WTC11 (cell line): ENCODE results near the gene TMEM63B. TPM values are rescaled to one million over a fixed set of nuclear protein-coding genes. Genes with fewer than 3 reads are reported as not detected.

Experiments
- ATAC-seq: fragments of 200-7000 bp; cut with Tn5 transposase; 2 replicates; pipeline ENCODE4 v1.10.0; 2021; ENCODE audit warnings: mild to moderate bottlenecking, moderate library complexity
- CTCF ChIA-PET: fragments of 300-600 bp; sonication (Branson Sonifier 250); formaldehyde crosslinking; loops from one replicate; lab custom pipeline; 2021; ENCODE audit warnings: antibody characterized with exemption; lab: Charles Lee
- POLR2A ChIA-PET: fragments of 350-600 bp; sonication (Branson Sonifier 250); formaldehyde crosslinking; loops from one replicate; lab custom pipeline; 2021; ENCODE audit warnings: antibody characterized with exemption; lab: Charles Lee
- DNase-seq: peaks from one replicate; pipeline ENCODE4 v3.0.0; 2021; ENCODE audit warnings: low spot score
- H3K27ac Mint-ChIP-seq: 2 replicates; pipeline ENCODE4 v1.8.0; 2021; ENCODE audit warnings: mixed read lengths
- H3K27me3 Mint-ChIP-seq: 2 replicates; pipeline ENCODE4 v1.8.0; 2021; ENCODE audit warnings: low read depth, mild to moderate bottlenecking, moderate library complexity, mixed read lengths
- H3K36me3 Mint-ChIP-seq: 2 replicates; pipeline ENCODE4 v1.8.0; 2021; ENCODE audit warnings: mixed read lengths
- H3K4me1 Mint-ChIP-seq: 2 replicates; pipeline ENCODE4 v1.8.0; 2022; ENCODE audit warnings: mixed read lengths
- H3K4me3 Mint-ChIP-seq: 2 replicates; pipeline ENCODE4 v1.8.0; 2021; ENCODE audit warnings: mild to moderate bottlenecking, moderate library complexity, mixed read lengths
- H3K9me3 Mint-ChIP-seq: 2 replicates; pipeline ENCODE4 v1.8.0; 2021; ENCODE audit warnings: mixed read lengths
- CREB1 ChIP-seq: sonication (generic); formaldehyde crosslinking; IDR thresholded peaks from 2 replicates; pipeline ENCODE4 v1.8.0; 2023; ENCODE audit warnings: mild to moderate bottlenecking, missing genetic modification reagents
- CREM ChIP-seq: sonication (generic); formaldehyde crosslinking; IDR thresholded peaks from 2 replicates; pipeline ENCODE4 v1.8.1; 2022; ENCODE audit warnings: mild to moderate bottlenecking, missing genetic modification reagents, moderate library complexity
- ELF4 ChIP-seq: sonication (generic); formaldehyde crosslinking; IDR thresholded peaks from 2 replicates; pipeline ENCODE4 v1.8.1; 2022; ENCODE audit warnings: low read depth, mild to moderate bottlenecking, moderate library complexity, missing genetic modification reagents
- FOXJ3 ChIP-seq: sonication (generic); formaldehyde crosslinking; IDR thresholded peaks from 2 replicates; pipeline ENCODE4 v1.9.0; 2021; ENCODE audit warnings: missing genetic modification reagents, mild to moderate bottlenecking, borderline replicate concordance
- GRHL2 ChIP-seq: fragments of 250-450 bp; sonication (Bioruptor Pico); IDR thresholded peaks from 2 replicates; pipeline ENCODE4 v1.8.0; 2022; ENCODE audit warnings: mild to moderate bottlenecking, moderate library complexity; ENCODE audit not compliant: insufficient replicate concordance, severe bottlenecking
- GTF2I ChIP-seq: fragments of 250-450 bp; sonication (Bioruptor Pico); conservative IDR thresholded peaks from 2 replicates; pipeline ENCODE4 v1.4.0; 2021; ENCODE audit warnings: mild to moderate bottlenecking
- HMGA2 ChIP-seq: fragments of 250-450 bp; sonication (Bioruptor Pico); IDR thresholded peaks from 2 replicates; pipeline ENCODE4 v1.4.0; 2021; ENCODE audit warnings: mild to moderate bottlenecking, moderate library complexity
- JUN ChIP-seq: sonication (generic); formaldehyde crosslinking; IDR thresholded peaks from 2 replicates; pipeline ENCODE4 v1.8.0; 2023; ENCODE audit warnings: mild to moderate bottlenecking, missing genetic modification reagents
- KAT7 ChIP-seq: sonication (generic); formaldehyde crosslinking; IDR thresholded peaks from 2 replicates; pipeline ENCODE4 v1.8.1; 2023; ENCODE audit warnings: missing genetic modification reagents, mild to moderate bottlenecking, borderline replicate concordance
- SMAD4 ChIP-seq: sonication (generic); formaldehyde crosslinking; IDR thresholded peaks from 2 replicates; pipeline ENCODE4 v1.8.0; 2022; ENCODE audit warnings: mild to moderate bottlenecking, missing genetic modification reagents
- SP1 ChIP-seq: sonication (generic); formaldehyde crosslinking; conservative IDR thresholded peaks from 2 replicates; pipeline ENCODE4 v1.8.1; 2022; ENCODE audit warnings: missing genetic modification reagents
- ZBTB21 ChIP-seq: sonication (generic); formaldehyde crosslinking; IDR thresholded peaks from 2 replicates; pipeline ENCODE4 v1.8.1; 2023; ENCODE audit warnings: mild to moderate bottlenecking, missing genetic modification reagents, borderline replicate concordance
- total RNA-seq: library from RNA; stranded (reverse); gene quantifications from 3 replicates; pipeline ENCODE4 v1.2.3, GENCODE V29; 2021
- TF ChIP-seq, protein P1 (sequence below): sonication (generic); formaldehyde crosslinking; IDR thresholded peaks from 2 replicates; pipeline ENCODE4 v1.8.1; 2023; ENCODE audit warnings: mild to moderate bottlenecking, missing genetic modification reagents, moderate library complexity
- TF ChIP-seq, protein P2 (sequence below): sonication (generic); formaldehyde crosslinking; IDR thresholded peaks from 2 replicates; pipeline ENCODE4 v1.8.1; 2022; ENCODE audit warnings: low read depth, mild to moderate bottlenecking, moderate library complexity, missing genetic modification reagents, borderline replicate concordance
- TF ChIP-seq, protein P3 (sequence below): fragments of 250-450 bp; sonication (Bioruptor Pico); IDR thresholded peaks from 2 replicates; pipeline ENCODE4 v1.9.0; 2021; ENCODE audit warnings: mild to moderate bottlenecking
- TF ChIP-seq, protein P4 (sequence below): sonication (generic); formaldehyde crosslinking; IDR thresholded peaks from 2 replicates; pipeline ENCODE4 v1.8.0; 2023; ENCODE audit warnings: mild to moderate bottlenecking, missing genetic modification reagents
- TF ChIP-seq, protein P5 (sequence below): fragments of 250-450 bp; sonication (Bioruptor Pico); IDR thresholded peaks from 2 replicates; pipeline ENCODE4 v1.9.0; 2021; ENCODE audit warnings: moderate library complexity, mild to moderate bottlenecking, inconsistent platforms, borderline replicate concordance
- TF ChIP-seq, protein P6 (sequence below): fragments of 250-450 bp; sonication (Bioruptor Pico); IDR thresholded peaks from 2 replicates; pipeline ENCODE4 v1.9.0; 2021; ENCODE audit warnings: mild to moderate bottlenecking
- TF ChIP-seq, protein P7 (sequence below): sonication (generic); formaldehyde crosslinking; IDR thresholded peaks from 2 replicates; pipeline ENCODE4 v1.8.0; 2022; ENCODE audit warnings: mild to moderate bottlenecking, missing genetic modification reagents

The TMEM63B gene
- total RNA-seq, 1 experiment from 2014 or later: 72.8 TPM

DNA sequence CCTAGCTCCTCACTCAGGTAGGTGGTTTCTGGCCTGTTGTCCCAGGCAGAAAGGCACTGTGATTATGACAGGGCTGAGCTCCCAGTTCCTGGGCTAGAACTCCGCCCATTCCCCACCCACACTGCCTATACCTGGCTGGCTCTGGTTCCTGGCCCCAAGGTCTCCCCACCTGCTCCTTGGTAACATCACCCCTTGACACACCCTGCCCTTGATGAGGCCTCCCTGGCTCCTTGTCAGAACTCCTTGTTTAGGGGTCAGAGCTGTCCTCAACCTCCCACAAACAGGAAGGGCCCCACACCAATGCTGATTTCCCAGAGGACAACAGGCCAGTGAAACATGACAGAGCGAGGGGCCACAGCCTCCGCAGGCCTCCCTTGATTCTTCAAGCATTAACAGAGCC lies 73.8 kb downstream of the TMEM63B start:
- Mint-ChIP-seq H3K27me3 (no peaks in the 10 kb centered on the region; the same call in 1 of the 2 replicates), H3K4me1 (peaks cover 47% of the 10 kb centered on the region), H3K36me3 (no peaks in the 10 kb centered on the region), H3K27ac (peak overlapping the region; percentile 87), H3K9me3 (no peaks in the 10 kb centered on the region), H3K4me3 (no peak overlapping the region)
- ChIA-PET CTCF (interaction anchor here (0.6 to 3.5 kb wide), 9 partner anchors 9 to 122 kb away, joined by 3 to 28 read pairs (median 5); no protein-coding TSS in a partner anchor), POLR2A (interaction anchor here (0.6 to 1.3 kb wide), 4 partner anchors 18 to 45 kb away, joined by 3 to 5 read pairs (median 4); partner anchors contain the start of genes HSP90AB1 and SLC29A1)
- ATAC-seq: peak; percentile 41
- TF ChIP-seq CREM (CRISPR knock-in tag) (no peak), HMGA2 (CRISPR knock-in tag) (no peak), GTF2I (no peak), FOXJ3 (CRISPR knock-in tag) (no peak), JUN (CRISPR knock-in tag) (no peak), ZBTB21 (CRISPR knock-in tag) (no peak), SMAD4 (CRISPR knock-in tag) (no peak), KAT7 (CRISPR knock-in tag) (no peak), GRHL2 (CRISPR knock-in tag) (no peak), CREB1 (no peak), SP1 (no peak), ELF4 (CRISPR knock-in tag) (no peak)
- TF ChIP-seq, protein P1, sequence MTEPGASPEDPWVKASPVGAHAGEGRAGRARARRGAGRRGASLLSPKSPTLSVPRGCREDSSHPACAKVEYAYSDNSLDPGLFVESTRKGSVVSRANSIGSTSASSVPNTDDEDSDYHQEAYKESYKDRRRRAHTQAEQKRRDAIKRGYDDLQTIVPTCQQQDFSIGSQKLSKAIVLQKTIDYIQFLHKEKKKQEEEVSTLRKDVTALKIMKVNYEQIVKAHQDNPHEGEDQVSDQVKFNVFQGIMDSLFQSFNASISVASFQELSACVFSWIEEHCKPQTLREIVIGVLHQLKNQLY (CRISPR knock-in tag): no peak
- TF ChIP-seq, protein P2, sequence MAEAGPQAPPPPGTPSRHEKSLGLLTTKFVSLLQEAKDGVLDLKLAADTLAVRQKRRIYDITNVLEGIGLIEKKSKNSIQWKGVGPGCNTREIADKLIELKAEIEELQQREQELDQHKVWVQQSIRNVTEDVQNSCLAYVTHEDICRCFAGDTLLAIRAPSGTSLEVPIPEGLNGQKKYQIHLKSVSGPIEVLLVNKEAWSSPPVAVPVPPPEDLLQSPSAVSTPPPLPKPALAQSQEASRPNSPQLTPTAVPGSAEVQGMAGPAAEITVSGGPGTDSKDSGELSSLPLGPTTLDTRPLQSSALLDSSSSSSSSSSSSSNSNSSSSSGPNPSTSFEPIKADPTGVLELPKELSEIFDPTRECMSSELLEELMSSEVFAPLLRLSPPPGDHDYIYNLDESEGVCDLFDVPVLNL: no peak
- TF ChIP-seq, protein P3, sequence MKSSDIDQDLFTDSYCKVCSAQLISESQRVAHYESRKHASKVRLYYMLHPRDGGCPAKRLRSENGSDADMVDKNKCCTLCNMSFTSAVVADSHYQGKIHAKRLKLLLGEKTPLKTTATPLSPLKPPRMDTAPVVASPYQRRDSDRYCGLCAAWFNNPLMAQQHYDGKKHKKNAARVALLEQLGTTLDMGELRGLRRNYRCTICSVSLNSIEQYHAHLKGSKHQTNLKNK (CRISPR knock-in tag): no peak
- TF ChIP-seq, protein P4, sequence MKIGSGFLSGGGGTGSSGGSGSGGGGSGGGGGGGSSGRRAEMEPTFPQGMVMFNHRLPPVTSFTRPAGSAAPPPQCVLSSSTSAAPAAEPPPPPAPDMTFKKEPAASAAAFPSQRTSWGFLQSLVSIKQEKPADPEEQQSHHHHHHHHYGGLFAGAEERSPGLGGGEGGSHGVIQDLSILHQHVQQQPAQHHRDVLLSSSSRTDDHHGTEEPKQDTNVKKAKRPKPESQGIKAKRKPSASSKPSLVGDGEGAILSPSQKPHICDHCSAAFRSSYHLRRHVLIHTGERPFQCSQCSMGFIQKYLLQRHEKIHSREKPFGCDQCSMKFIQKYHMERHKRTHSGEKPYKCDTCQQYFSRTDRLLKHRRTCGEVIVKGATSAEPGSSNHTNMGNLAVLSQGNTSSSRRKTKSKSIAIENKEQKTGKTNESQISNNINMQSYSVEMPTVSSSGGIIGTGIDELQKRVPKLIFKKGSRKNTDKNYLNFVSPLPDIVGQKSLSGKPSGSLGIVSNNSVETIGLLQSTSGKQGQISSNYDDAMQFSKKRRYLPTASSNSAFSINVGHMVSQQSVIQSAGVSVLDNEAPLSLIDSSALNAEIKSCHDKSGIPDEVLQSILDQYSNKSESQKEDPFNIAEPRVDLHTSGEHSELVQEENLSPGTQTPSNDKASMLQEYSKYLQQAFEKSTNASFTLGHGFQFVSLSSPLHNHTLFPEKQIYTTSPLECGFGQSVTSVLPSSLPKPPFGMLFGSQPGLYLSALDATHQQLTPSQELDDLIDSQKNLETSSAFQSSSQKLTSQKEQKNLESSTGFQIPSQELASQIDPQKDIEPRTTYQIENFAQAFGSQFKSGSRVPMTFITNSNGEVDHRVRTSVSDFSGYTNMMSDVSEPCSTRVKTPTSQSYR: no peak
- TF ChIP-seq, protein P5, sequence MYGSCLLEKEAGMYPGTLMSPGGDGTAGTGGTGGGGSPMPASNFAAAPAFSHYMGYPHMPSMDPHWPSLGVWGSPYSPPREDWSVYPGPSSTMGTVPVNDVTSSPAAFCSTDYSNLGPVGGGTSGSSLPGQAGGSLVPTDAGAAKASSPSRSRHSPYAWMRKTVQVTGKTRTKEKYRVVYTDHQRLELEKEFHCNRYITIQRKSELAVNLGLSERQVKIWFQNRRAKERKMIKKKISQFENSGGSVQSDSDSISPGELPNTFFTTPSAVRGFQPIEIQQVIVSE: no peak
- TF ChIP-seq, protein P6, sequence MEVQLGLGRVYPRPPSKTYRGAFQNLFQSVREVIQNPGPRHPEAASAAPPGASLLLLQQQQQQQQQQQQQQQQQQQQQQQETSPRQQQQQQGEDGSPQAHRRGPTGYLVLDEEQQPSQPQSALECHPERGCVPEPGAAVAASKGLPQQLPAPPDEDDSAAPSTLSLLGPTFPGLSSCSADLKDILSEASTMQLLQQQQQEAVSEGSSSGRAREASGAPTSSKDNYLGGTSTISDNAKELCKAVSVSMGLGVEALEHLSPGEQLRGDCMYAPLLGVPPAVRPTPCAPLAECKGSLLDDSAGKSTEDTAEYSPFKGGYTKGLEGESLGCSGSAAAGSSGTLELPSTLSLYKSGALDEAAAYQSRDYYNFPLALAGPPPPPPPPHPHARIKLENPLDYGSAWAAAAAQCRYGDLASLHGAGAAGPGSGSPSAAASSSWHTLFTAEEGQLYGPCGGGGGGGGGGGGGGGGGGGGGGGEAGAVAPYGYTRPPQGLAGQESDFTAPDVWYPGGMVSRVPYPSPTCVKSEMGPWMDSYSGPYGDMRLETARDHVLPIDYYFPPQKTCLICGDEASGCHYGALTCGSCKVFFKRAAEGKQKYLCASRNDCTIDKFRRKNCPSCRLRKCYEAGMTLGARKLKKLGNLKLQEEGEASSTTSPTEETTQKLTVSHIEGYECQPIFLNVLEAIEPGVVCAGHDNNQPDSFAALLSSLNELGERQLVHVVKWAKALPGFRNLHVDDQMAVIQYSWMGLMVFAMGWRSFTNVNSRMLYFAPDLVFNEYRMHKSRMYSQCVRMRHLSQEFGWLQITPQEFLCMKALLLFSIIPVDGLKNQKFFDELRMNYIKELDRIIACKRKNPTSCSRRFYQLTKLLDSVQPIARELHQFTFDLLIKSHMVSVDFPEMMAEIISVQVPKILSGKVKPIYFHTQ (CRISPR knock-in tag): no peak
- TF ChIP-seq, protein P7, sequence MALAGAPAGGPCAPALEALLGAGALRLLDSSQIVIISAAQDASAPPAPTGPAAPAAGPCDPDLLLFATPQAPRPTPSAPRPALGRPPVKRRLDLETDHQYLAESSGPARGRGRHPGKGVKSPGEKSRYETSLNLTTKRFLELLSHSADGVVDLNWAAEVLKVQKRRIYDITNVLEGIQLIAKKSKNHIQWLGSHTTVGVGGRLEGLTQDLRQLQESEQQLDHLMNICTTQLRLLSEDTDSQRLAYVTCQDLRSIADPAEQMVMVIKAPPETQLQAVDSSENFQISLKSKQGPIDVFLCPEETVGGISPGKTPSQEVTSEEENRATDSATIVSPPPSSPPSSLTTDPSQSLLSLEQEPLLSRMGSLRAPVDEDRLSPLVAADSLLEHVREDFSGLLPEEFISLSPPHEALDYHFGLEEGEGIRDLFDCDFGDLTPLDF (CRISPR knock-in tag): no peak
- DNase-seq: no peak
